Lung (tissue), 12 donors: ENCODE results near the gene PIWIL1. TPM values are rescaled to one million over a fixed set of nuclear protein-coding genes. Genes with fewer than 3 reads are reported as not detected.

Experiments used
- ATAC-seq: fragments of 200-7000 bp; cut with Tn5 transposase; one replicate; pipeline ENCODE4 v1.9.1; 2020; ENCODE audit warnings: moderate number of reproducible peaks; ENCODE audit not compliant: insufficient read depth, low FRiP score
- DNase-seq, 3 donors: peaks; one replicate each; pipeline ENCODE4 v3.0.0-alpha.2; 2013 to 2017
- H3K27ac ChIP-seq, 2 donors: one replicate each; pipeline ENCODE4 v1.5.1; 2013; ENCODE audit warnings: mild to moderate bottlenecking in 2 of 2, moderate library complexity in 2 of 2, control low read depth in 1 of 2, inconsistent platforms in 1 of 2, low read depth in 1 of 2, low read length in 1 of 2
- H3K27me3 ChIP-seq, 3 donors: one replicate each; pipeline ENCODE4 v1.5.1; 2013; ENCODE audit warnings: low read length in 2 of 3; ENCODE audit not compliant: control insufficient read depth in 3 of 3, insufficient read depth in 3 of 3
- H3K36me3 ChIP-seq, 4 donors: one replicate each; pipeline ENCODE4 v1.5.1; 2013; ENCODE audit warnings: low read length in 4 of 4, mild to moderate bottlenecking in 1 of 4, moderate library complexity in 1 of 4; ENCODE audit not compliant: control insufficient read depth in 4 of 4, insufficient read depth in 4 of 4
- H3K4me1 ChIP-seq, 5 donors: one replicate each; pipeline ENCODE4 v1.5.1; 2013; ENCODE audit warnings: low read length in 5 of 5, mild to moderate bottlenecking in 2 of 5, moderate library complexity in 1 of 5; ENCODE audit not compliant: control insufficient read depth in 5 of 5, insufficient read depth in 5 of 5
- H3K4me3 ChIP-seq: one replicate; pipeline ENCODE4 v1.5.1; 2013; ENCODE audit warnings: mild to moderate bottlenecking, control low read depth, moderate library complexity
- H3K9ac ChIP-seq, 2 donors: one replicate each; pipeline ENCODE4 v1.5.1; 2013; ENCODE audit warnings: low read length in 2 of 2, control low read depth in 1 of 2; ENCODE audit not compliant: insufficient read depth in 1 of 2
- H3K9me3 ChIP-seq, 4 donors: one replicate each; pipeline ENCODE4 v1.5.1; 2013; ENCODE audit warnings: low read length in 3 of 4, mild to moderate bottlenecking in 1 of 4, moderate library complexity in 1 of 4; ENCODE audit not compliant: control insufficient read depth in 4 of 4, insufficient read depth in 3 of 4
- WGBS, 2 donors: extraction: QIAGEN DNeasy Blood & Tissue Kit; methylation state at CpG; one replicate each; pipeline ENCODE4 v1.1.7; 2013; 5-methylcytosine and 5-hydroxymethylcytosine counted together
- polyA plus RNA-seq, 2 donors: library from polyadenylated mRNA; stranded (reverse); fragments of 200-250 nt; gene quantifications; one replicate each; pipeline ENCODE4 v1.2.1, GENCODE V29; 2013
- total RNA-seq, 2 donors: library from RNA; depleted of rRNA in 1 of 2; stranded (reverse); fragments of >200 nt in 1 of 2; gene quantifications; one replicate each; pipeline ENCODE4 v1.2.1, GENCODE V29; 2014 to 2021
- TF ChIP-seq, protein P1 (sequence below): IDR thresholded peaks from 2 replicates; pipeline ENCODE4 v1.5.1; 2012; ENCODE audit warnings: mild to moderate bottlenecking; ENCODE audit errors: control extremely low read depth, extremely low read depth
- donor health status: control.
- donor health status: control.
- donor health status: Bipolar disorder and iron deficiency.
- donor health status: healthy.
- donor health status: DM: yes; HTN: yes; CAD: no.

The PIWIL1 gene
- total and polyA plus RNA-seq, 4 donors = not detected

DNA sequence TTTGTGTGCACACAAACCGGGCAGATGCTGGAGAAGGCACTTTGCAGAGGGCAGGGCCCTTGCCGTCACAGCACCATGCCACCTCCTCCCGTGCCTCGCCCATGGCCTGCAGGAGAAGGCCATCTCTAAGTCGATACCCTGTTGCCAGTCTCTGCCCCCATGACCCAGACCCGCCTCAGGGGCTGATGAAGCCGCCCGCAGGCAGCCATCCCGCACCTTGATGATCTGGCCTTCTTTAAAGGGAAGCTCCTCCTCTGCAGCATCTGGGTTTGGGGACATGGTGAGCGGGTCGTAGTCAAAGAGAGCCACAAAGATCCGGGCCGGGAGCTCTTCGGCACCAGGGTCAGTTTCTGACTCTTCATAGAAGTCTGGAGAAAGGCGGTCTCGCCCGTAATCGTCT lies 76.2 kb downstream of the PIWIL1 start:
- Histone ChIP-seq H3K9me3 (no peaks in the 10 kb centered on the region), H3K4me3 (no peak overlapping the region), H3K27ac (no peak overlapping the region), H3K27me3 (no peaks in the 10 kb centered on the region), H3K4me1 (no peaks in the 10 kb centered on the region), H3K36me3 (no peaks in the 10 kb centered on the region), H3K9ac (no peak overlapping the region)
- TF ChIP-seq, protein P1, sequence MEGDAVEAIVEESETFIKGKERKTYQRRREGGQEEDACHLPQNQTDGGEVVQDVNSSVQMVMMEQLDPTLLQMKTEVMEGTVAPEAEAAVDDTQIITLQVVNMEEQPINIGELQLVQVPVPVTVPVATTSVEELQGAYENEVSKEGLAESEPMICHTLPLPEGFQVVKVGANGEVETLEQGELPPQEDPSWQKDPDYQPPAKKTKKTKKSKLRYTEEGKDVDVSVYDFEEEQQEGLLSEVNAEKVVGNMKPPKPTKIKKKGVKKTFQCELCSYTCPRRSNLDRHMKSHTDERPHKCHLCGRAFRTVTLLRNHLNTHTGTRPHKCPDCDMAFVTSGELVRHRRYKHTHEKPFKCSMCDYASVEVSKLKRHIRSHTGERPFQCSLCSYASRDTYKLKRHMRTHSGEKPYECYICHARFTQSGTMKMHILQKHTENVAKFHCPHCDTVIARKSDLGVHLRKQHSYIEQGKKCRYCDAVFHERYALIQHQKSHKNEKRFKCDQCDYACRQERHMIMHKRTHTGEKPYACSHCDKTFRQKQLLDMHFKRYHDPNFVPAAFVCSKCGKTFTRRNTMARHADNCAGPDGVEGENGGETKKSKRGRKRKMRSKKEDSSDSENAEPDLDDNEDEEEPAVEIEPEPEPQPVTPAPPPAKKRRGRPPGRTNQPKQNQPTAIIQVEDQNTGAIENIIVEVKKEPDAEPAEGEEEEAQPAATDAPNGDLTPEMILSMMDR = no peak
- no peak for ATAC-seq
- no peak for DNase-seq
- WGBS, 2 donors = 91 to 95% methylated on average over 18 of the region's 18 CpGs

DNA sequence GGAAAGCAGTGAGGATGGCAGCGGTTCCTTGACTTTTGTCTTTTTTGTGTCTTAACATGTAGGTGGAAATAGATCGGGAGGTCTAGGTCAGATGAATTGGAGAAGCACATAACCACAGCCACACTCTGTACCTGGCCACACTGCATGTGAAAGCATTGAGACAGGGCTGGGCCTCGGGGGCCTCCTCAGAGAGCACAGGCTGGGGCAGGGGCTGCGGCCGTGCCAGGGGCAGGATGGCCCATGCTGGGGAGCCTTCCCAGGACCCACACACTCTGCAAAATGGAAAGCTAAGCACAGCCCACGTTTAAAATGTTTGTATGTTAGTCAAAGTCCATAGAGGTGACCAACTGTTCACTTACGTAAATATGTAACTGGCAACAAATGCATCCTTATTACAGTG lies 76.7 kb downstream of the PIWIL1 start:
- 83 to 86% methylated on average over 7 of the region's 7 CpGs for WGBS, 2 donors
- ATAC-seq = no peak
- H3K4me1 ChIP-seq = no peaks in the 10 kb centered on the region
- no peaks in the 10 kb centered on the region for H3K36me3 ChIP-seq
- H3K27me3 ChIP-seq = no peaks in the 10 kb centered on the region
- H3K9me3 ChIP-seq = no peaks in the 10 kb centered on the region
- H3K9ac ChIP-seq = no peak overlapping the region
- TF ChIP-seq, protein P1 = no peak
- H3K27ac ChIP-seq = no peak overlapping the region
- H3K4me3 ChIP-seq = no peak overlapping the region
- DNase-seq = no peak

DNA sequence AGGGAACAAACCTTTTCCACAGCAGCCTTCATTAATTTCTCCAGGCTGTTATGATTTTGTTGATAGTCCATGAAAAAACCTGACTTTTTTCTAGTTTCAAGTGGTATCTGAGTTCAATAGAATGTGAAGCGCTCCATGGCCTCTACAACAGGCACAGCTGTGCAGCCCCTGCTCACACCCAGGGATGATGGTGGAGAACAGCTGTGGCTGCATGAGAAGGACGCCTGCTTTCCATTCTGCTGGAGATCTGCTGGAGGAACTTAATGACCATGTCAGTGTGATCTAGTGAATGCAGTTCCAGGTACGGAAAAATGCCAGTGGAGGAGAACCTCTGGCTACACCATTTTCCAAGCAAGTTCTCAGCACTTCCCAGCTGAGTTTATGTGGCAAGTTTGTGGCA lies 80.6 kb downstream of the PIWIL1 start:
- Histone ChIP-seq H3K9me3 (peaks cover 0 to 2% (median 0%) of the 10 kb centered on the region in 4 donors), H3K9ac (no peak overlapping the region), H3K27me3 (no peaks in the 10 kb centered on the region), H3K27ac (no peak overlapping the region), H3K36me3 (no peaks in the 10 kb centered on the region), H3K4me1 (no peaks in the 10 kb centered on the region), H3K4me3 (no peak overlapping the region)
- 71 to 78% methylated on average over 3 of the region's 3 CpGs for whole genome bisulfite sequencing, 2 donors
- no peak for ATAC-seq
- TF ChIP-seq, protein P1 = no peak
- peak in 1 of 3 donors; percentile 9 for DNase-seq

DNA sequence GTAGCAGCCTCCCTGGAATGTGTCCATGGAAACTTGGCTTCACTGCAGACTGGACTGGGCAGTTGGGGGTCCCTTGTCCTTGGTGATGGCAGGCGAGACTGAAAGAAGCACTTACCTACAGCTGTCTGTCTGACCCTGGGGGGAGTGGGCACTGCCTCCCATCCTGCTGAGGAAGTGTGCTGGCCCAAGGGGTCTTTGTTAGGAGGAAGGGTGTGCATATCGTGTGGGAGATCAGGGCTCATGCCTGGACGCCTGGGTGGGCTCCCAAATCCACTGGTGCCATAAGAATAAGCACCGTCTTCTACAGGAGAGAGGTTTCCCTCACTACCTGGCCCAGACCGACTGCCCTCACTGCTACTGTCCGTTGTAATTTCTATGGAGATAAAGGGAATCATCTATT lies 81.4 kb downstream of the PIWIL1 start:
- Histone ChIP-seq H3K27me3 (no peaks in the 10 kb centered on the region), H3K4me1 (no peaks in the 10 kb centered on the region), H3K36me3 (no peaks in the 10 kb centered on the region), H3K27ac (no peak overlapping the region), H3K4me3 (no peak overlapping the region), H3K9me3 (peaks cover 0 to 2% (median 0%) of the 10 kb centered on the region in 4 donors), H3K9ac (no peak overlapping the region)
- TF ChIP-seq, protein P1 = no peak
- ATAC-seq (no peak), DNase-seq (no peak)
- 69 to 77% methylated on average over 6 of the region's 6 CpGs for WGBS, 2 donors
